GM12878 (cell line): ENCODE results near the gene GRK6. TPM values are rescaled to one million over a fixed set of nuclear protein-coding genes. Genes with fewer than 3 reads are reported as not detected.

Experiments
- ATAC-seq: fragments of 200-7000 bp; cut with Tn5 transposase; 3 replicates; pipeline ENCODE4 v1.9.1; 2020; ENCODE audit warnings: mild to moderate bottlenecking, moderate library complexity
- BruUV-seq: library from RNA; stranded (reverse); fragments of 400-500 nt; replicated peaks from 2 replicates; lab custom pipeline; 2021; lab: Mats Ljungman, UMichigan
- CTCF ChIA-PET: fragments of 300-600 bp; sonication (Branson Sonifier 250); formaldehyde crosslinking; extraction: SDS; loops from one replicate; lab custom pipeline; 2021; ENCODE audit warnings: inconsistent platforms; lab: Yijun Ruan, JAX
- POLR2A ChIA-PET: fragments of 350-600 bp; formaldehyde crosslinking; extraction: SDS; loops from one replicate; lab custom pipeline; 2021; ENCODE audit warnings: inconsistent platforms; lab: Charles Lee
- RAD21 ChIA-PET: fragments of 300-600 bp; sonication (Branson Sonifier 250); formaldehyde crosslinking; loops from one replicate; lab custom pipeline; 2023; ENCODE audit warnings: antibody characterized with exemption; ENCODE audit not compliant: unreplicated experiment; lab: Charles Lee
- SMC1A ChIA-PET: fragments of 300-600 bp; sonication (Branson Sonifier 250); formaldehyde crosslinking; loops from one replicate; lab custom pipeline; 2023; ENCODE audit not compliant: unreplicated experiment, uncharacterized antibody; lab: Charles Lee
- DNase-seq: peaks from one replicate; pipeline ENCODE4 v3.0.0-alpha.2; 2011; ENCODE audit warnings: low read depth, low spot score
- FAIRE-seq: peaks from 3 replicates; lab custom pipeline; 2011; peaks lifted over from hg19 to GRCh38; lab: Jason Lieb, UNC
- H2AFZ ChIP-seq: 2 replicates; pipeline ENCODE4 v1.6.0; 2011; ENCODE audit warnings: low read depth, low read length, control low read depth; ENCODE audit not compliant: control insufficient read depth
- H3K27ac ChIP-seq: 2 replicates; pipeline ENCODE4 v1.5.1; 2011; ENCODE audit warnings: control low read depth; ENCODE audit not compliant: control insufficient read depth, insufficient read depth
- H3K27me3 ChIP-seq, 2 experiments: replicated peaks in 1 of 2; 2 replicates each; pipeline versions ENCODE4 v1.6.0 to v1.6.1; 2011; ENCODE audit warnings: low read length in 1 of 2; ENCODE audit not compliant: control insufficient read depth in 2 of 2, insufficient read depth in 2 of 2
- H3K36me3 ChIP-seq, 2 experiments: 2 replicates each; pipeline ENCODE4 v1.5.1; 2011; ENCODE audit warnings: low read length in 1 of 2; ENCODE audit not compliant: control insufficient read depth in 2 of 2, insufficient read depth in 2 of 2
- H3K4me1 ChIP-seq: 2 replicates; pipeline ENCODE4 v1.6.1; 2011; ENCODE audit warnings: mild to moderate bottlenecking, low read length, moderate library complexity, mixed read lengths; ENCODE audit not compliant: control insufficient read depth, insufficient read depth
- H3K4me2 ChIP-seq: 2 replicates; pipeline ENCODE4 v1.6.0; 2011; ENCODE audit warnings: control low read depth; ENCODE audit not compliant: control insufficient read depth, insufficient read depth
- H3K4me3 ChIP-seq: fragments of 200-600 bp; sonication (generic); 2 replicates; pipeline ENCODE4 v1.5.1; 2016
- H3K79me2 ChIP-seq: 2 replicates; pipeline ENCODE4 v1.6.0; 2011; ENCODE audit warnings: low read length; ENCODE audit not compliant: control insufficient read depth, insufficient read depth
- H3K9ac ChIP-seq: 2 replicates; pipeline ENCODE4 v1.8.0; 2011; ENCODE audit warnings: low read length, control low read depth, mixed read lengths; ENCODE audit not compliant: control insufficient read depth, insufficient read depth
- H3K9me3 ChIP-seq: replicated peaks from 3 replicates; pipeline ENCODE4 v1.5.1; 2011; ENCODE audit warnings: mild to moderate bottlenecking, low read length; ENCODE audit not compliant: control insufficient read depth, insufficient read depth
- H4K20me1 ChIP-seq: 2 replicates; pipeline ENCODE4 v1.6.0; 2011; ENCODE audit not compliant: control insufficient read depth, insufficient read depth
- HCFC1 ChIP-seq: fragments of 150-350 bp; IDR thresholded peaks from 2 replicates; pipeline ENCODE4 v1.6.1; 2014; ENCODE audit warnings: low read length
- JUND ChIP-seq: IDR thresholded peaks from 2 replicates; pipeline ENCODE4 v1.6.1; 2012; ENCODE audit warnings: low read depth, mild to moderate bottlenecking, low read length, improper control_type of control experiment, moderate library complexity
- KDM1A ChIP-seq: fragments of 200-600 bp; sonication (generic); IDR thresholded peaks from 2 replicates; pipeline ENCODE4 v1.6.1; 2016; ENCODE audit warnings: borderline replicate concordance
- LARP7 ChIP-seq: fragments of 450-650 bp; IDR thresholded peaks from 2 replicates; pipeline ENCODE4 v1.6.1; 2017; ENCODE audit warnings: mild to moderate bottlenecking
- NFYA ChIP-seq: IDR thresholded peaks from 2 replicates; pipeline ENCODE4 v1.6.1; 2011; ENCODE audit warnings: low read depth, mild to moderate bottlenecking, low read length, improper control_type of control experiment, borderline replicate concordance
- RAD51 ChIP-seq: fragments of 450-650 bp; IDR thresholded peaks from 2 replicates; pipeline ENCODE4 v1.6.1; 2016; ENCODE audit warnings: moderate library complexity, mild to moderate bottlenecking, inconsistent platforms
- RELA ChIP-seq: fragments of 450-650 bp; IDR thresholded peaks from 2 replicates; pipeline ENCODE4 v1.8.0; 2014; ENCODE audit warnings: borderline replicate concordance; ENCODE audit not compliant: partially characterized antibody
- SMARCA5 ChIP-seq: fragments of 450-650 bp; IDR thresholded peaks from 2 replicates; pipeline ENCODE4 v1.6.1; 2017; ENCODE audit warnings: mild to moderate bottlenecking
- SMC3 ChIP-seq: IDR thresholded peaks from 2 replicates; pipeline ENCODE4 v1.6.1; 2011; ENCODE audit warnings: low read length, improper control_type of control experiment, borderline replicate concordance
- SREBF2 ChIP-seq: IDR thresholded peaks from 2 replicates; pipeline ENCODE4 v1.6.1; 2012; ENCODE audit warnings: mild to moderate bottlenecking, low read length
- SRF ChIP-seq, 2 experiments: IDR thresholded peaks; 2 replicates each; pipeline ENCODE4 v1.6.1; 2011; ENCODE audit warnings: low read depth in 2 of 2, low read length in 2 of 2, mild to moderate bottlenecking in 1 of 2, moderate library complexity in 1 of 2
- WGBS: methylation state at CpG from one replicate; pipeline ENCODE4 v1.1.6; 2016; ENCODE audit warnings: low lambda C conversion rate; ENCODE audit not compliant: insufficient replicate concordance, insufficient coverage; ENCODE audit errors: missing lambda C conversion rate; 5-methylcytosine and 5-hydroxymethylcytosine counted together
- in situ Hi-C: fragments of 300-500 bp; cut with MboI; formaldehyde crosslinking; loops from 9 replicates; pipeline ENCODE4 v1.14.3; 2018; ENCODE audit warnings: mixed read lengths
- intact Hi-C: fragments of 100-400 bp; cut with micrococcal nuclease; formaldehyde crosslinking; loops from one replicate; pipeline ENCODE4 v1.14.2; 2022; ENCODE audit not compliant: unreplicated experiment
- polyA plus RNA-seq, 11 experiments: library from polyadenylated mRNA; depleted of rRNA in 4 of 11; unstranded in 6 of 11; stranded (reverse) in 5 of 11; fragments of >200 nt; fragmentation: Nextera tagmentation in 4 of 11; fragmentation: Illumina TruSeq in 1 of 11; extraction: Ambion mirVana in 4 of 11; extraction: Trizol in 1 of 11; gene quantifications; 1 replicate in 1 of 11; 2 replicates in 10 of 11; pipeline versions ENCODE4 v1.2.1 to v1.2.3, GENCODE V29; 2011 to 2016; ENCODE audit warnings: inconsistent platforms in 2 of 11, missing spikeins in 2 of 11, low read depth in 1 of 11
- total RNA-seq, 4 experiments: library from RNA; depleted of rRNA in 3 of 4; stranded (reverse); fragments of >200 nt in 3 of 4; fragmentation: Illumina TruSeq in 1 of 4; extraction: Trizol in 1 of 4; gene quantifications; 2 replicates each; pipeline versions ENCODE4 v1.2.1 to v1.2.3, GENCODE V29; 2013 to 2021
- TF ChIP-seq, protein P1 (sequence below): IDR thresholded peaks from 2 replicates; pipeline ENCODE4 v1.6.1; 2012; ENCODE audit warnings: low read depth, low read length, improper control_type of control experiment
- TF ChIP-seq, protein P2 (sequence below): fragments of 450-650 bp; IDR thresholded peaks from 2 replicates; pipeline ENCODE4 v1.6.1; 2016; ENCODE audit warnings: mild to moderate bottlenecking
- TF ChIP-seq, protein P3 (sequence below): IDR thresholded peaks from 2 replicates; pipeline ENCODE4 v1.6.1; 2012; ENCODE audit warnings: improper control_type of control experiment, low read depth, low read length; ENCODE audit not compliant: insufficient replicate concordance
- TF ChIP-seq, protein P4 (sequence below): IDR thresholded peaks from 2 replicates; pipeline ENCODE4 v1.6.1; 2011; ENCODE audit warnings: low read depth, mild to moderate bottlenecking, low read length, moderate library complexity, borderline replicate concordance; ENCODE audit errors: extremely low read depth

GRK6 gene
- total and polyA plus RNA-seq, 10 of the 15 experiments (the other 5 are each of a cell fraction or from before 2014, with no cell fraction given), result 0.79 to 124 (median 41.6) TPM

DNA sequence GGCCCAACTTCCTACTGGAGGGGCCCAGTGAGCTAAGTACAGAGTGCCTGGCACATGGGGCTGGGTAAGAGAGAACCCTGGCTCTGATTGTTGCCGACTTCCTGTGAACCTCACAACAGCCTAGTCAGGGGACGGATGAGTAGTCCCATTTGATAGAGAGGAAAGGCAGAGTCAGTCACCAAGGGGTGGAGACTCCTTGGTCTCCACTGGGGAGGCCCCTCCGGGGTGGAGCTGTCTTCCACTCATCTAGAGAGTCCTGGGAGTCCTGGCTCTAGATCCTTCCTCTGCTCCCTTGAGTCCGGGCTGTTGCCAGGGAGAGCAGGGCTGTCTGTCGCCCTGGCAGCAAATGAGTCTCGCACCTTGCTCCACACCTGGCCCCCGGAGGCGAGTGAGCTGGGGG is 8.0 kb downstream of the GRK6 start:
- Histone ChIP-seq H2AFZ (no peak overlapping the region), H3K79me2 (peaks cover 30% of the 10 kb centered on the region), H3K4me3 (no peak overlapping the region), H3K4me1 (peaks cover 34% of the 10 kb centered on the region), H3K27me3 (no peaks in the 10 kb centered on the region), H3K27ac (no peak overlapping the region), H3K36me3 (peaks cover 46 to 52% of the 10 kb centered on the region in 2 experiments), H4K20me1 (no peaks in the 10 kb centered on the region), H3K9ac (no peak overlapping the region), H3K9me3 (no peaks in the 10 kb centered on the region), H3K4me2 (no peak overlapping the region)
- POLR2A ChIA-PET, result interaction anchor here (0.7 to 13.4 kb wide), 5 partner anchors 9 to 67 kb away, joined by 3 to 358 read pairs (median 5); partner anchors contain the start of genes F12, PFN3 and PRR7
- in situ Hi-C loops, result no loop called here
- SMC1A ChIA-PET, result interaction anchor here (7.2 kb wide), 1 partner anchor 9 kb away, joined by 73 read pairs; the partner anchor contains the start of gene PRR7
- ATAC-seq (no peak), DNase-seq (no peak), FAIRE-seq (no peak)
- 87% methylated on average over 8 of the region's 8 CpGs for WGBS
- intact Hi-C loops, result no loop called here
- BruUV-seq, result no TSS peak
- RAD21 ChIA-PET, result interaction anchor here (11.0 kb wide), 1 partner anchor 15 kb away, joined by 288 read pairs; the partner anchor contains the start of gene PRR7
- CTCF ChIA-PET, result interaction anchor here (9.6 kb wide), 1 partner anchor 12 kb away, joined by 114 read pairs; the partner anchor contains the start of gene PRR7
- TF ChIP-seq HCFC1, result no peak
- TF ChIP-seq JUND, result no peak
- TF ChIP-seq, protein P1, sequence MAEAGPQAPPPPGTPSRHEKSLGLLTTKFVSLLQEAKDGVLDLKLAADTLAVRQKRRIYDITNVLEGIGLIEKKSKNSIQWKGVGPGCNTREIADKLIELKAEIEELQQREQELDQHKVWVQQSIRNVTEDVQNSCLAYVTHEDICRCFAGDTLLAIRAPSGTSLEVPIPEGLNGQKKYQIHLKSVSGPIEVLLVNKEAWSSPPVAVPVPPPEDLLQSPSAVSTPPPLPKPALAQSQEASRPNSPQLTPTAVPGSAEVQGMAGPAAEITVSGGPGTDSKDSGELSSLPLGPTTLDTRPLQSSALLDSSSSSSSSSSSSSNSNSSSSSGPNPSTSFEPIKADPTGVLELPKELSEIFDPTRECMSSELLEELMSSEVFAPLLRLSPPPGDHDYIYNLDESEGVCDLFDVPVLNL, result no peak
- no peak for TF ChIP-seq LARP7
- TF ChIP-seq, protein P2, sequence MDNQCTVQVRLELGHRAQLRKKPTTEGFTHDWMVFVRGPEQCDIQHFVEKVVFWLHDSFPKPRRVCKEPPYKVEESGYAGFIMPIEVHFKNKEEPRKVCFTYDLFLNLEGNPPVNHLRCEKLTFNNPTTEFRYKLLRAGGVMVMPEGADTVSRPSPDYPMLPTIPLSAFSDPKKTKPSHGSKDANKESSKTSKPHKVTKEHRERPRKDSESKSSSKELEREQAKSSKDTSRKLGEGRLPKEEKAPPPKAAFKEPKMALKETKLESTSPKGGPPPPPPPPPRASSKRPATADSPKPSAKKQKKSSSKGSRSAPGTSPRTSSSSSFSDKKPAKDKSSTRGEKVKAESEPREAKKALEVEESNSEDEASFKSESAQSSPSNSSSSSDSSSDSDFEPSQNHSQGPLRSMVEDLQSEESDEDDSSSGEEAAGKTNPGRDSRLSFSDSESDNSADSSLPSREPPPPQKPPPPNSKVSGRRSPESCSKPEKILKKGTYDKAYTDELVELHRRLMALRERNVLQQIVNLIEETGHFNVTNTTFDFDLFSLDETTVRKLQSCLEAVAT, result no peak
- TF ChIP-seq RAD51, result no peak
- no peak for TF ChIP-seq SRF (IDR thresholded peaks at IDR 0.05; ENCODE audit: low read depth in 2 of 2, low read length in 2 of 2)
- no peak for TF ChIP-seq RELA
- TF ChIP-seq, protein P3, sequence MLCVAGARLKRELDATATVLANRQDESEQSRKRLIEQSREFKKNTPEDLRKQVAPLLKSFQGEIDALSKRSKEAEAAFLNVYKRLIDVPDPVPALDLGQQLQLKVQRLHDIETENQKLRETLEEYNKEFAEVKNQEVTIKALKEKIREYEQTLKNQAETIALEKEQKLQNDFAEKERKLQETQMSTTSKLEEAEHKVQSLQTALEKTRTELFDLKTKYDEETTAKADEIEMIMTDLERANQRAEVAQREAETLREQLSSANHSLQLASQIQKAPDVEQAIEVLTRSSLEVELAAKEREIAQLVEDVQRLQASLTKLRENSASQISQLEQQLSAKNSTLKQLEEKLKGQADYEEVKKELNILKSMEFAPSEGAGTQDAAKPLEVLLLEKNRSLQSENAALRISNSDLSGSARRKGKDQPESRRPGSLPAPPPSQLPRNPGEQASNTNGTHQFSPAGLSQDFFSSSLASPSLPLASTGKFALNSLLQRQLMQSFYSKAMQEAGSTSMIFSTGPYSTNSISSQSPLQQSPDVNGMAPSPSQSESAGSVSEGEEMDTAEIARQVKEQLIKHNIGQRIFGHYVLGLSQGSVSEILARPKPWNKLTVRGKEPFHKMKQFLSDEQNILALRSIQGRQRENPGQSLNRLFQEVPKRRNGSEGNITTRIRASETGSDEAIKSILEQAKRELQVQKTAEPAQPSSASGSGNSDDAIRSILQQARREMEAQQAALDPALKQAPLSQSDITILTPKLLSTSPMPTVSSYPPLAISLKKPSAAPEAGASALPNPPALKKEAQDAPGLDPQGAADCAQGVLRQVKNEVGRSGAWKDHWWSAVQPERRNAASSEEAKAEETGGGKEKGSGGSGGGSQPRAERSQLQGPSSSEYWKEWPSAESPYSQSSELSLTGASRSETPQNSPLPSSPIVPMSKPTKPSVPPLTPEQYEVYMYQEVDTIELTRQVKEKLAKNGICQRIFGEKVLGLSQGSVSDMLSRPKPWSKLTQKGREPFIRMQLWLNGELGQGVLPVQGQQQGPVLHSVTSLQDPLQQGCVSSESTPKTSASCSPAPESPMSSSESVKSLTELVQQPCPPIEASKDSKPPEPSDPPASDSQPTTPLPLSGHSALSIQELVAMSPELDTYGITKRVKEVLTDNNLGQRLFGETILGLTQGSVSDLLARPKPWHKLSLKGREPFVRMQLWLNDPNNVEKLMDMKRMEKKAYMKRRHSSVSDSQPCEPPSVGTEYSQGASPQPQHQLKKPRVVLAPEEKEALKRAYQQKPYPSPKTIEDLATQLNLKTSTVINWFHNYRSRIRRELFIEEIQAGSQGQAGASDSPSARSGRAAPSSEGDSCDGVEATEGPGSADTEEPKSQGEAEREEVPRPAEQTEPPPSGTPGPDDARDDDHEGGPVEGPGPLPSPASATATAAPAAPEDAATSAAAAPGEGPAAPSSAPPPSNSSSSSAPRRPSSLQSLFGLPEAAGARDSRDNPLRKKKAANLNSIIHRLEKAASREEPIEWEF, result no peak
- TF ChIP-seq NFYA, result no peak
- TF ChIP-seq SMC3, result no peak
- no peak for TF ChIP-seq SREBF2
- no peak for TF ChIP-seq SMARCA5
- no peak for TF ChIP-seq KDM1A
- TF ChIP-seq, protein P4, sequence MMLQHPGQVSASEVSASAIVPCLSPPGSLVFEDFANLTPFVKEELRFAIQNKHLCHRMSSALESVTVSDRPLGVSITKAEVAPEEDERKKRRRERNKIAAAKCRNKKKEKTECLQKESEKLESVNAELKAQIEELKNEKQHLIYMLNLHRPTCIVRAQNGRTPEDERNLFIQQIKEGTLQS, result no peak
